K562 (cell line): ENCODE data around the gene TBC1D32. TPM values are rescaled to one million over a fixed set of nuclear protein-coding genes. Genes with fewer than 3 reads are reported as not detected.

ENCODE experiments used
- FOXM1 ChIP-seq, 2 experiments: fragments of 450-650 bp in 1 of 2; sonication (generic) in 1 of 2; formaldehyde crosslinking in 1 of 2; IDR thresholded peaks; 2 replicates each; pipeline versions ENCODE4 v1.6.1 to v1.9.0; 2017 to 2022; ENCODE audit warnings: low read depth in 2 of 2, mild to moderate bottlenecking in 2 of 2, missing genetic modification reagents in 1 of 2, moderate library complexity in 1 of 2
- MGA ChIP-seq: fragments of 450-650 bp; IDR thresholded peaks from 2 replicates; pipeline ENCODE4 v1.6.1; 2016; ENCODE audit warnings: mild to moderate bottlenecking, moderate library complexity
- SREBF2 ChIP-seq: sonication (generic); formaldehyde crosslinking; IDR thresholded peaks from 2 replicates; pipeline ENCODE4 v1.4.0; 2020; ENCODE audit warnings: mild to moderate bottlenecking, missing genetic modification reagents
- TAF9B ChIP-seq: fragments of 450-650 bp; IDR thresholded peaks from 2 replicates; pipeline ENCODE4 v1.6.1; 2018; ENCODE audit warnings: mild to moderate bottlenecking; ENCODE audit not compliant: partially characterized antibody
- ZNF318 ChIP-seq, 2 experiments: fragments of 450-650 bp; IDR thresholded peaks; 2 replicates each; pipeline ENCODE4 v1.6.1; 2016; ENCODE audit warnings: mild to moderate bottlenecking in 2 of 2, borderline replicate concordance in 1 of 2, low read depth in 1 of 2, moderate library complexity in 1 of 2
- polyA plus RNA-seq, 8 experiments: library from polyadenylated mRNA; depleted of rRNA in 4 of 8; stranded (reverse) in 5 of 8; unstranded in 3 of 8; fragments of >200 nt; fragmentation: Nextera tagmentation in 2 of 8; fragmentation: Illumina TruSeq in 1 of 8; extraction: Ambion mirVana in 2 of 8; extraction: Trizol in 1 of 8; gene quantifications; 2 replicates each; pipeline versions ENCODE4 v1.2.1 to v1.2.3, GENCODE V29; 2011 to 2014; ENCODE audit warnings: inconsistent platforms in 1 of 8, missing spikeins in 1 of 8
- total RNA-seq, 7 experiments: library from RNA; depleted of rRNA in 6 of 7; stranded (reverse); fragments of >200 nt in 6 of 7; fragmentation: Illumina TruSeq in 2 of 7; extraction: Trizol in 2 of 7; gene quantifications; 2 replicates each; pipeline versions ENCODE4 v1.2.1 to v1.2.3, GENCODE V29; 2011 to 2021; ENCODE audit warnings: low replicate concordance in 1 of 7

TBC1D32 gene
- total and polyA plus RNA-seq, 9 of the 15 experiments (the other 6 are each of a cell fraction or from before 2014, with no cell fraction given): 2.5 to 9.6 (median 3.9) TPM

GRCh38 chr6:121334299-121335086, at the start of gene TBC1D32 (continued):
- peak; percentile 78 for TF ChIP-seq MGA
- peak; percentile 63 for TF ChIP-seq TAF9B
- 0 out of 4 replicates have a peak, but pooled peaks of 1 of the 2 experiments have one; percentile 28 for TF ChIP-seq ZNF318 (IDR thresholded peaks at IDR 0.05; ENCODE audit: borderline replicate concordance in 1 of 2, low read depth in 1 of 2)
- TF ChIP-seq SREBF2: no peak
- TF ChIP-seq FOXM1 (IDR thresholded peaks at IDR 0.05; ENCODE audit: low read depth): peak; percentile 94
- TF ChIP-seq FOXM1 (CRISPR knock-in tag; IDR thresholded peaks at IDR 0.05; ENCODE audit: low read depth): no peak
